GM19193 (cell line): ENCODE measurements around the gene LIN37.

Experiments used
- POLR2A ChIP-seq: IDR thresholded peaks from 4 replicates; pipeline ENCODE4 v1.6.1; 2011; ENCODE audit not compliant: insufficient read depth, insufficient read length; ENCODE audit errors: extremely low read depth

LIN37 gene

GRCh38 chr19:35716801-35717664 lies 31.3 kb upstream of the LIN37 start:
- peak; percentile 28 for TF ChIP-seq POLR2A

- TF ChIP-seq POLR2A, result peak; percentile 63
Observed at GRCh38 chr19:35717665-35718344, 30.6 kb upstream of the LIN37 start, which contains the start of gene KMT2B. KMT2B (plus strand) TSS chr19:35718003; CDS start chr19:35718019, 16 bp downstream.

GRCh38 chr19:35718345-35719041 lies 29.9 kb upstream of the LIN37 start:
- TF ChIP-seq POLR2A, result peak; percentile 57

- TF ChIP-seq POLR2A, result no peak
Observed at GRCh38 chr19:35719402-35720162, 28.8 kb upstream of the LIN37 start.

- no peak for TF ChIP-seq POLR2A
Observed at GRCh38 chr19:35720163-35720524, 28.2 kb upstream of the LIN37 start.

GRCh38 chr19:35720648-35721047 lies 27.7 kb upstream of the LIN37 start:
- peak; percentile 21 for TF ChIP-seq POLR2A

- TF ChIP-seq POLR2A, result peak; percentile 28
Observed at GRCh38 chr19:35721374-35721773, 27.0 kb upstream of the LIN37 start.

GRCh38 chr19:35722461-35722860 lies 25.9 kb upstream of the LIN37 start:
- TF ChIP-seq POLR2A, result no peak

- TF ChIP-seq POLR2A, result peak; percentile 16
Observed at GRCh38 chr19:35722897-35723296, 25.5 kb upstream of the LIN37 start.

GRCh38 chr19:35723671-35724070 lies 24.7 kb upstream of the LIN37 start:
- no peak for TF ChIP-seq POLR2A

GRCh38 chr19:35724560-35724959 lies 23.8 kb upstream of the LIN37 start:
- no peak for TF ChIP-seq POLR2A

- TF ChIP-seq POLR2A, result no peak
Observed at GRCh38 chr19:35725216-35725861, 23.0 kb upstream of the LIN37 start.

- no peak for TF ChIP-seq POLR2A
Observed at GRCh38 chr19:35727053-35727955, 21.1 kb upstream of the LIN37 start.
